Stomach (tissue), 9 donors: ENCODE measurements around the gene TAOK1. TPM values are rescaled to one million over a fixed set of nuclear protein-coding genes. Genes with fewer than 3 reads are reported as not detected.

ENCODE experiments used
- DNase-seq, 2 donors: peaks; one replicate each; pipeline versions ENCODE4 v3.0.0 to v3.0.0-alpha.2; 2013 to 2019
- H3K27ac ChIP-seq, 5 donors: fragments of 200-600 bp in 4 of 5; sonication (generic) in 4 of 5; one replicate each; pipeline ENCODE4 v1.5.1; 2013 to 2019; ENCODE audit warnings: mild to moderate bottlenecking in 1 of 5, moderate library complexity in 1 of 5
- H3K27me3 ChIP-seq, 3 donors: fragments of 200-600 bp; sonication (generic); one replicate each; pipeline ENCODE4 v1.5.1; 2017 to 2019; ENCODE audit warnings: mixed run types in 1 of 3
- H3K36me3 ChIP-seq, 4 donors: fragments of 200-600 bp; sonication (generic); 1 replicate in 3 of 4; 2 replicates in 1 of 4; pipeline ENCODE4 v1.5.1; 2016 to 2019
- H3K4me1 ChIP-seq, 4 donors: fragments of 200-600 bp; sonication (generic); one replicate each; pipeline ENCODE4 v1.5.1; 2016 to 2019
- H3K4me3 ChIP-seq, 4 donors: fragments of 200-600 bp; sonication (generic) in 3 of 4; one replicate each; pipeline ENCODE4 v1.5.1; 2016 to 2019; ENCODE audit warnings: mild to moderate bottlenecking in 1 of 4
- H3K9me3 ChIP-seq, 4 donors: fragments of 200-600 bp; sonication (generic); one replicate each; pipeline ENCODE4 v1.5.1; 2016 to 2019
- CTCF ChIP-seq, 7 experiments: fragments of 450-650 bp in 4 of 7; fragments of 200-600 bp in 3 of 7; sonication (generic) in 3 of 7; IDR thresholded peaks; one replicate each; pipeline ENCODE4 v1.5.1; 2016 to 2019; ENCODE audit warnings: antibody characterized with exemption in 7 of 7, control low read depth in 2 of 7, mild to moderate bottlenecking in 1 of 7
- EP300 ChIP-seq: sonication (generic); formaldehyde crosslinking; IDR thresholded peaks from one replicate; pipeline ENCODE4 v1.6.1; 2017; ENCODE audit warnings: antibody characterized with exemption
- POLR2A ChIP-seq, 4 donors: fragments of 450-650 bp; IDR thresholded peaks; one replicate each; pipeline ENCODE4 v1.6.1; 2016; ENCODE audit warnings: antibody characterized with exemption in 4 of 4, control low read depth in 2 of 4, mild to moderate bottlenecking in 1 of 4, moderate library complexity in 1 of 4
- POLR2AphosphoS5 ChIP-seq, 3 donors: sonication (generic); formaldehyde crosslinking; IDR thresholded peaks; one replicate each; pipeline ENCODE4 v1.6.1; 2016; ENCODE audit warnings: antibody characterized with exemption in 3 of 3
- WGBS, 5 donors: extraction: QIAGEN DNeasy Blood & Tissue Kit in 3 of 5; methylation state at CpG; one replicate each; pipeline versions ENCODE4 v1.1.5 to v1.1.7; 2013 to 2018; 5-methylcytosine and 5-hydroxymethylcytosine counted together
- intact Hi-C: fragments of 100-400 bp; cut with DNase I; formaldehyde crosslinking; loops from one replicate; pipeline ENCODE4 v1.15.1; 2023; ENCODE audit warnings: low total_unique reads
- polyA plus RNA-seq, 3 donors: library from polyadenylated mRNA; stranded (reverse); fragments of 200-250 nt; gene quantifications; one replicate each; pipeline ENCODE4 v1.2.3, GENCODE V29; 2013
- total RNA-seq, 5 donors: library from RNA; depleted of rRNA; stranded (reverse); fragments of >200 nt; gene quantifications; one replicate each; pipeline versions ENCODE4 v1.1.0 to v1.2.3, GENCODE V29; 2014 to 2016
- donor health status: healthy with polysubstance abuse.
- donor health status: Bipolar disorder and iron deficiency.
- donor health status: healthy.

TAOK1 gene
- total and polyA plus RNA-seq, 8 donors, result 4.4 to 230 (median 44.7) TPM

- peaks cover 0 to 13% (median 11%) of the 10 kb centered on the region in 4 donors for H3K36me3 ChIP-seq
- H3K4me1 ChIP-seq, result peaks cover 29 to 73% (median 69%) of the 10 kb centered on the region in 4 donors
- intact Hi-C loops, result no loop called here
- DNase-seq, result no peak
- H3K27ac ChIP-seq, result peak overlapping the region; percentile 87 to 94 (median 91)
- no peaks in the 10 kb centered on the region for H3K27me3 ChIP-seq
- H3K4me3 ChIP-seq, result peak overlapping the region; percentile 47 to 89 (median 60)
- no peak for TF ChIP-seq POLR2A (IDR thresholded peaks at IDR 0.05)
- no peak for TF ChIP-seq EP300
- TF ChIP-seq CTCF (IDR thresholded peaks at IDR 0.05), result no peak
- H3K9me3 ChIP-seq, result no peaks in the 10 kb centered on the region
- WGBS, 5 donors, result 0 to 1% (median 1%) methylated on average over 6 to 27 of the region's 27 CpGs
These were observed 177.1 kb downstream of the TAOK1 start for GRCh38 chr17:29567304-29567553.

- Histone ChIP-seq H3K27ac (peak overlapping the region; percentile 87 to 94 (median 91)), H3K27me3 (no peaks in the 10 kb centered on the region), H3K4me3 (peak overlapping the region; percentile 47 to 89 (median 60)), H3K4me1 (peaks cover 34 to 76% (median 71%) of the 10 kb centered on the region in 4 donors), H3K36me3 (peaks cover 0 to 8% (median 6%) of the 10 kb centered on the region in 4 donors), H3K9me3 (no peaks in the 10 kb centered on the region)
- no peak for TF ChIP-seq POLR2A (IDR thresholded peaks at IDR 0.05)
- peak in 4 of 7 experiments; percentile 12 to 44 (median 30) for TF ChIP-seq CTCF (IDR thresholded peaks at IDR 0.05)
- no peak for TF ChIP-seq EP300
- TF ChIP-seq POLR2AphosphoS5 (IDR thresholded peaks at IDR 0.05), result no peak
- peak; percentile 73 to 86 for DNase-seq
- intact Hi-C loops, result no loop called here
- 0 to 1% (median 0%) methylated on average over 20 to 63 of the region's 63 CpGs for WGBS, 5 donors
These were observed 177.6 kb downstream of the TAOK1 start for GRCh38 chr17:29567554-29568330.

- 0 to 1% (median 1%) methylated on average over 23 to 85 of the region's 85 CpGs for WGBS, 5 donors
- peaks cover 40 to 84% (median 75%) of the 10 kb centered on the region in 4 donors for H3K4me1 ChIP-seq
These were observed 178.4 kb downstream of the TAOK1 start, which contains the start of gene TP53I13 for GRCh38 chr17:29568331-29569244. TSS of gene TP53I13 (plus strand) at chr17:29568701. CDS start at chr17:29568759, 58 bp downstream.

More at GRCh38 chr17:29568331-29569244, 178.4 kb downstream of the TAOK1 start, which contains the start of gene TP53I13:
- peak; percentile 91 to 95 for DNase-seq
- intact Hi-C loops, result no loop called here
- peak within 1 kb of the TSS; percentile 47 to 89 (median 60) for H3K4me3 ChIP-seq
- TF ChIP-seq POLR2AphosphoS5 (IDR thresholded peaks at IDR 0.05) (peak in 2 of 3 donors; percentile 1 to 75), EP300 (no peak), CTCF (IDR thresholded peaks at IDR 0.05) (no peak), POLR2A (IDR thresholded peaks at IDR 0.05) (peak in 1 of 4 donors; percentile 22)
- H3K27me3 ChIP-seq, result no peaks in the 10 kb centered on the region
- peak within 1 kb of the TSS; percentile 87 to 94 (median 91) for H3K27ac ChIP-seq
- H3K36me3 ChIP-seq, result peaks cover 0 to 13% (median 7%) of the 10 kb centered on the region in 4 donors
- H3K9me3 ChIP-seq, result no peaks in the 10 kb centered on the region
